SU-DHL-6 (cell line): ENCODE data around the gene GLYATL1.

Source experiments
- EZH2phosphoT487 ChIP-seq: fragments of 200-600 bp; sonication (generic), shearing (Covaris generic); conservative IDR thresholded peaks from 2 replicates; pipeline ENCODE4 v1.6.1; 2018; ENCODE audit warnings: mild to moderate bottlenecking, antibody characterized with exemption, low read length, moderate library complexity, mixed read lengths
- TF ChIP-seq, protein P1 (sequence below): fragments of 200-600 bp; sonication (generic); IDR thresholded peaks from one replicate; pipeline ENCODE4 v1.5.1; 2017; ENCODE audit warnings: antibody characterized with exemption, mild to moderate bottlenecking, low read length, moderate library complexity; ENCODE audit not compliant: insufficient read depth, poor library complexity, severe bottlenecking

DNA sequence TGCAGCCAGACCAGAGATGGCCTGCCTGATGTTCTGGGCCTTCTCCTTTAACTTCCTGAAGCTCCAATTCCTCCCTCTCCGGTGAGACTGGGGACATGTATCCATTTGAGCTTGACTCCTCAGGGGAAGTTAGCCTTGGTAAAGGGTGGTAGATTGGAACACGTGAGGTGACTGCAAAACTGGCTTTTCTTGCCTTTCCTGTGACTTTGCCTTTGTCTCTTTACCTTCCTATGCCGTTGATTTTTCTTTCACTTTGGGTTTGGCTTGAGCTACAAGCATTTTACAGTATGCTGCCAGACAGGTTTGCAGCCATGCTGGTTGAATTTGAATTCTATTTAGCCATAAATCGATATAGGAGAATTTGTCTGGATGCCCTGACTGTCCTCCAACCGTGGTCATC is 16.8 kb upstream of the GLYATL1 start:
- TF ChIP-seq, protein P1, sequence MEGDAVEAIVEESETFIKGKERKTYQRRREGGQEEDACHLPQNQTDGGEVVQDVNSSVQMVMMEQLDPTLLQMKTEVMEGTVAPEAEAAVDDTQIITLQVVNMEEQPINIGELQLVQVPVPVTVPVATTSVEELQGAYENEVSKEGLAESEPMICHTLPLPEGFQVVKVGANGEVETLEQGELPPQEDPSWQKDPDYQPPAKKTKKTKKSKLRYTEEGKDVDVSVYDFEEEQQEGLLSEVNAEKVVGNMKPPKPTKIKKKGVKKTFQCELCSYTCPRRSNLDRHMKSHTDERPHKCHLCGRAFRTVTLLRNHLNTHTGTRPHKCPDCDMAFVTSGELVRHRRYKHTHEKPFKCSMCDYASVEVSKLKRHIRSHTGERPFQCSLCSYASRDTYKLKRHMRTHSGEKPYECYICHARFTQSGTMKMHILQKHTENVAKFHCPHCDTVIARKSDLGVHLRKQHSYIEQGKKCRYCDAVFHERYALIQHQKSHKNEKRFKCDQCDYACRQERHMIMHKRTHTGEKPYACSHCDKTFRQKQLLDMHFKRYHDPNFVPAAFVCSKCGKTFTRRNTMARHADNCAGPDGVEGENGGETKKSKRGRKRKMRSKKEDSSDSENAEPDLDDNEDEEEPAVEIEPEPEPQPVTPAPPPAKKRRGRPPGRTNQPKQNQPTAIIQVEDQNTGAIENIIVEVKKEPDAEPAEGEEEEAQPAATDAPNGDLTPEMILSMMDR: no peak
- no peak for TF ChIP-seq EZH2phosphoT487
